SU-DHL-6 (cell line): ENCODE data around the gene ARL4D.
A peak's percentile ranks its signal among the peaks of the same experiment; 100 is the strongest.

Experiments used
- H2AFZ ChIP-seq: fragments of 200-600 bp; sonication (generic); 2 replicates; pipeline ENCODE4 v1.6.1; 2014; ENCODE audit warnings: low read depth, mild to moderate bottlenecking, moderate library complexity, mixed read lengths, antibody characterized with exemption, low read length; ENCODE audit not compliant: severe bottlenecking
- H3F3A ChIP-seq: fragments of 200-600 bp; shearing (Covaris generic); 2 replicates; pipeline ENCODE4 v1.6.0; 2016; ENCODE audit warnings: antibody characterized with exemption, mild to moderate bottlenecking; ENCODE audit not compliant: insufficient read depth
- H3K27ac ChIP-seq: fragments of 200-600 bp; sonication (generic); 2 replicates; pipeline ENCODE4 v1.5.1; 2016; ENCODE audit warnings: low read depth, mild to moderate bottlenecking, low read length, moderate library complexity, mixed read lengths
- H3K27me3 ChIP-seq: fragments of 200-600 bp; sonication (generic), shearing (Covaris generic); 2 replicates; pipeline ENCODE4 v1.6.0; 2014; ENCODE audit warnings: mild to moderate bottlenecking, low read length
- H3K36me3 ChIP-seq: fragments of 200-600 bp; sonication (generic); 2 replicates; pipeline ENCODE4 v1.6.1; 2014; ENCODE audit warnings: mild to moderate bottlenecking, low read length, mixed read lengths
- H3K4me2 ChIP-seq: fragments of 300-600, 200-600 bp; shearing (Covaris generic), sonication (generic); 2 replicates; pipeline ENCODE4 v1.6.0; 2014; ENCODE audit warnings: low read length, low read depth, mild to moderate bottlenecking; ENCODE audit not compliant: poor library complexity, severe bottlenecking
- H3K4me3 ChIP-seq: fragments of 200-600 bp; sonication (generic); 2 replicates; pipeline ENCODE4 v1.5.1; 2014; ENCODE audit warnings: antibody characterized with exemption, low read length, mild to moderate bottlenecking, mixed read lengths; ENCODE audit not compliant: insufficient read depth, poor library complexity, severe bottlenecking
- H3K79me2 ChIP-seq: fragments of 200-600 bp; sonication (generic); 2 replicates; pipeline ENCODE4 v1.6.1; 2014; ENCODE audit warnings: mild to moderate bottlenecking, low read length, moderate library complexity; ENCODE audit not compliant: insufficient read depth
- H3K9ac ChIP-seq: fragments of 200-600 bp; sonication (generic); 2 replicates; pipeline ENCODE4 v1.7.0; 2014; ENCODE audit warnings: mild to moderate bottlenecking, low read length
- H3K9me2 ChIP-seq: fragments of 200-600 bp; sonication (generic); replicated peaks from 2 replicates; pipeline ENCODE4 v1.6.1; 2014; ENCODE audit warnings: low read length; ENCODE audit not compliant: insufficient read depth
- H3K9me3 ChIP-seq: fragments of 200-600 bp; sonication (generic); 2 replicates; pipeline ENCODE4 v1.6.1; 2014; ENCODE audit warnings: low read length, mixed read lengths; ENCODE audit not compliant: insufficient read depth
- H4K20me1 ChIP-seq: fragments of 200-600 bp; sonication (generic); 2 replicates; pipeline ENCODE4 v1.6.1; 2014; ENCODE audit warnings: low read depth, mild to moderate bottlenecking, antibody characterized with exemption, low read length, moderate library complexity, mixed read lengths
- EZH2phosphoT487 ChIP-seq: fragments of 200-600 bp; sonication (generic), shearing (Covaris generic); conservative IDR thresholded peaks from 2 replicates; pipeline ENCODE4 v1.6.1; 2018; ENCODE audit warnings: mild to moderate bottlenecking, antibody characterized with exemption, low read length, moderate library complexity, mixed read lengths
- TF ChIP-seq, protein P1 (sequence below): fragments of 200-600 bp; sonication (generic); IDR thresholded peaks from one replicate; pipeline ENCODE4 v1.5.1; 2017; ENCODE audit warnings: antibody characterized with exemption, mild to moderate bottlenecking, low read length, moderate library complexity; ENCODE audit not compliant: insufficient read depth, poor library complexity, severe bottlenecking

Gene ARL4D

DNA sequence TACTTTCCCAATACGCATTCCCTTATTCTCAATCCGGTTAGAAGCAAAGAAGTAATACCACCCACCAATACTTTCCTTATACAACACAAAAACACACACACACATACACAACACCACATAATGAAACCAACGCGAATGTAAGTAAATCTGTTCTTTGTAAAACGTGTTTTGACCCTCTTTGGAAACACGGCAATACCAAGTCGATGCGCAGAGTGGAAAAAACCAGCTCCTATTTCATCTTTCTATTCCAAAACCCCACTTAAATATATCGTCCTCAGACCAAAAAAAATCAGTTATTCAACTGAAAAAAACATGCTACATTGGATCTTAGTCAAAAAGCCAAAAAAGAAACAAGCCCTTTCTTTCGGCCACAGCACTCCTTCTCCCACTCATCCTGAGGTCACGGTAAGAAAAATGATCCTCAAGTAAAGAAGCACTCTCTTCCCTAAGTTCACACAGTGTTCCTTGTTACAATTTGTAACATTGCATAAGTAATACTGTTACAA, 31.0 kb upstream of the ARL4D start:
- Histone ChIP-seq H2AFZ (peak overlapping the region; percentile 7), H3K9me3 (no peaks in the 10 kb centered on the region), H3K27me3 (no peaks in the 10 kb centered on the region), H3K4me2 (peak overlapping the region; percentile 44), H3K27ac (0 out of 2 replicates have a peak overlapping the region, but pooled peaks have one; percentile 28), H3F3A (0 out of 2 replicates have a peak, but pooled peaks cover 7% of the 10 kb centered on the region), H3K4me3 (peak overlapping the region; percentile 44), H3K79me2 (no peaks in the 10 kb centered on the region), H3K9ac (peak overlapping the region; percentile 37), H3K36me3 (no peaks in the 10 kb centered on the region), H3K9me2 (no peaks in the 10 kb centered on the region), H4K20me1 (no peaks in the 10 kb centered on the region)
- no peak for TF ChIP-seq EZH2phosphoT487
- TF ChIP-seq, protein P1, sequence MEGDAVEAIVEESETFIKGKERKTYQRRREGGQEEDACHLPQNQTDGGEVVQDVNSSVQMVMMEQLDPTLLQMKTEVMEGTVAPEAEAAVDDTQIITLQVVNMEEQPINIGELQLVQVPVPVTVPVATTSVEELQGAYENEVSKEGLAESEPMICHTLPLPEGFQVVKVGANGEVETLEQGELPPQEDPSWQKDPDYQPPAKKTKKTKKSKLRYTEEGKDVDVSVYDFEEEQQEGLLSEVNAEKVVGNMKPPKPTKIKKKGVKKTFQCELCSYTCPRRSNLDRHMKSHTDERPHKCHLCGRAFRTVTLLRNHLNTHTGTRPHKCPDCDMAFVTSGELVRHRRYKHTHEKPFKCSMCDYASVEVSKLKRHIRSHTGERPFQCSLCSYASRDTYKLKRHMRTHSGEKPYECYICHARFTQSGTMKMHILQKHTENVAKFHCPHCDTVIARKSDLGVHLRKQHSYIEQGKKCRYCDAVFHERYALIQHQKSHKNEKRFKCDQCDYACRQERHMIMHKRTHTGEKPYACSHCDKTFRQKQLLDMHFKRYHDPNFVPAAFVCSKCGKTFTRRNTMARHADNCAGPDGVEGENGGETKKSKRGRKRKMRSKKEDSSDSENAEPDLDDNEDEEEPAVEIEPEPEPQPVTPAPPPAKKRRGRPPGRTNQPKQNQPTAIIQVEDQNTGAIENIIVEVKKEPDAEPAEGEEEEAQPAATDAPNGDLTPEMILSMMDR = no peak

DNA sequence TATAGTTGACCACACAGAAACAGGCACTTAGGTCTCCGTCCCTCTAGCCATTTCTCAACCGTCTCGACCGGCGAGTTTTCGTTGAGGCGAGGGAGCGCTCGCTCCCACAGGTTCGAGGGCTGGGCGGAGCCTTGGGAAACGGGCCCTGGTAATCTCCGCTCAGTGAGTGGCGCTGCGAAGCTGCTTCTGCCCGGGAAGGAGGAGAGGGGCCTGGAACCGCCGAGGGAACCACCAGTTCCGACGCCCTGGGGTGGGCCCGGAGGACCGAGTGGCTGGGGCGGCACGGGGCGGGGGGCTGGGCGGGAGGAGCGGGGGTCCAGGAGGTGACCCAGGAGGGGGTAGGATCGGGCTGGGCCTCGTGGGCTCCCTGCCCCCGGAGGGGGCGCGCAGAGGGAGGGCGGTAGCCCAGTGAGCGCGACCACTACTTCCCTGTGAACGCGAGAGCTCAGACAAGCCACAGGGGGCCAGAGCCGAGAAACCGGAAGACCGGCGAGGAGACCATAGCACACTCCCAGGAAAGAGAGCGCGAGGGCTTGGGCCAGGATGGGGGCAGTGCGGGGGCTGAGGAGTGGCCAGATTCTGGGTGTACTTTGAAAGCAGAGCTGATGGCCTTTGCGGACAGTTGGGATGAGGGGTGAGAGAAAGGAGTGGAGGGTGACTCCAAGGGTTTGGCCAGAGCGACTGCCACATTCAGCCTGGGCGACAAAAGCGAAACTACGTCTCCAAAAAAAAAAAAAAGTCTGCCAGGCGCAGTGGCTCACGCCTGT, 29.9 kb upstream of the ARL4D start:
- no peak overlapping the region for H3K27ac ChIP-seq

DNA sequence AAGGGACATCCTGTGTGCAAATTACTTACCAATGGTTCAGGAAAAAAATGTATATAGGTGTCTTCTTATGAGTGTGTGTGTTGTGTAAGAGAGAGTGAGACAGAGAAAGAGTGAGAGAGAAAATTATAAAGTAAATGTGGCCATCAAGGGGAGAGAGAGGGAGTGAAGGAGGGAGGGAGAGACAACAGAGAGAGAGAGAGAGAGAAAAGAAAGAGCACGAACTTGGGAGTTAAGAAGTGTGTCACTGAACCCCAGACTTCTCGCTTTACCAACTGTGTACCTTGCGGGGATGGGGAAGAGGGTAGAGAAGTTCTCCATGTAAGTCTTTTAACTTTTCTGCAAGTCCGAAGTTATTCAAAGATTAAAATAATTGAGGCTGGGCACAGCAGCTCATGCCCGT, 28.8 kb upstream of the ARL4D start:
- no peaks in the 10 kb centered on the region for H3K27me3 ChIP-seq
- H3K9ac ChIP-seq = no peak overlapping the region
- H4K20me1 ChIP-seq = no peaks in the 10 kb centered on the region
- H2AFZ ChIP-seq = no peak overlapping the region
- no peaks in the 10 kb centered on the region for H3K9me3 ChIP-seq
- 0 out of 2 replicates have a peak, but pooled peaks cover 7% of the 10 kb centered on the region for H3F3A ChIP-seq
- no peak overlapping the region for H3K27ac ChIP-seq
- H3K9me2 ChIP-seq = no peaks in the 10 kb centered on the region
- no peaks in the 10 kb centered on the region for H3K79me2 ChIP-seq
- H3K36me3 ChIP-seq = no peaks in the 10 kb centered on the region
- no peak overlapping the region for H3K4me2 ChIP-seq
- no peak overlapping the region for H3K4me3 ChIP-seq
- TF ChIP-seq, protein P1 = no peak
- TF ChIP-seq EZH2phosphoT487 = no peak

More for the DNA sequence above, 29.9 kb upstream of the ARL4D start:
- Histone ChIP-seq H3K36me3 (no peaks in the 10 kb centered on the region), H3K9ac (peak overlapping the region; percentile 37), H3K4me2 (peak overlapping the region; percentile 44), H4K20me1 (no peaks in the 10 kb centered on the region), H3F3A (0 out of 2 replicates have a peak, but pooled peaks cover 7% of the 10 kb centered on the region), H3K79me2 (no peaks in the 10 kb centered on the region), H3K9me2 (no peaks in the 10 kb centered on the region), H3K4me3 (no peak overlapping the region), H3K9me3 (no peaks in the 10 kb centered on the region), H3K27me3 (no peaks in the 10 kb centered on the region), H2AFZ (peak overlapping the region; percentile 7)
- no peak for TF ChIP-seq EZH2phosphoT487
- TF ChIP-seq, protein P1 = no peak
